Activated naive CD4-positive, alpha-beta T cell treated with anti-CD3 and anti-CD28 coated beads for 36 hours (primary cell): Measurements from ENCODE around the gene GRID1. TPM values are rescaled to one million over a fixed set of nuclear protein-coding genes. Genes with fewer than 3 reads are reported as not detected.

Experiments
- CTCF ChIA-PET: fragments of 350-600 bp; sonication (Branson Sonifier 250); formaldehyde crosslinking; loops from one replicate; lab custom pipeline; 2021; ENCODE audit warnings: antibody characterized with exemption; lab: Charles Lee
- DNase-seq: peaks from one replicate; pipeline ENCODE4 v3.0.0-alpha.2; 2020
- H3K27ac Mint-ChIP-seq: one replicate; pipeline ENCODE4 v1.8.0; 2021; ENCODE audit warnings: mild to moderate bottlenecking, mixed read lengths
- H3K27me3 Mint-ChIP-seq: one replicate; pipeline ENCODE4 v1.8.0; 2021; ENCODE audit warnings: low read depth, mixed read lengths
- H3K36me3 Mint-ChIP-seq: one replicate; pipeline ENCODE4 v1.8.0; 2021; ENCODE audit warnings: low read depth, mixed read lengths
- H3K4me1 Mint-ChIP-seq: one replicate; pipeline ENCODE4 v1.8.0; 2021; ENCODE audit warnings: low read depth, mixed read lengths
- H3K4me3 Mint-ChIP-seq: one replicate; pipeline ENCODE4 v1.8.0; 2021; ENCODE audit warnings: mild to moderate bottlenecking, moderate library complexity, mixed read lengths
- H3K9me3 Mint-ChIP-seq: one replicate; pipeline ENCODE4 v1.8.0; 2021; ENCODE audit warnings: mixed read lengths
- intact Hi-C: fragments of 100-400 bp; cut with micrococcal nuclease; formaldehyde crosslinking; loops from one replicate; pipeline ENCODE4 v1.15.1; 2023
- total RNA-seq, 2 experiments: library from RNA; stranded (reverse); gene quantifications; one replicate each; pipeline ENCODE4 v1.2.3, GENCODE V29; 2021

Gene GRID1
- total RNA-seq, 2 experiments from 2014 or later: not detected

- Mint-ChIP-seq H3K27me3 (peaks cover 7% of the 10 kb centered on the region), H3K4me1 (no peaks in the 10 kb centered on the region), H3K36me3 (no peaks in the 10 kb centered on the region), H3K9me3 (no peaks in the 10 kb centered on the region), H3K4me3 (no peak overlapping the region), H3K27ac (no peak overlapping the region)
- intact Hi-C loops: no loop called here
- DNase-seq: no peak
- CTCF ChIA-PET: interaction anchor here (1.4 kb wide), 1 partner anchor 26 kb away, joined by 4 read pairs; no protein-coding TSS in a partner anchor
Measured at GRCh38 chr10:86067436-86068050, 299.1 kb downstream of the GRID1 start.

DNA sequence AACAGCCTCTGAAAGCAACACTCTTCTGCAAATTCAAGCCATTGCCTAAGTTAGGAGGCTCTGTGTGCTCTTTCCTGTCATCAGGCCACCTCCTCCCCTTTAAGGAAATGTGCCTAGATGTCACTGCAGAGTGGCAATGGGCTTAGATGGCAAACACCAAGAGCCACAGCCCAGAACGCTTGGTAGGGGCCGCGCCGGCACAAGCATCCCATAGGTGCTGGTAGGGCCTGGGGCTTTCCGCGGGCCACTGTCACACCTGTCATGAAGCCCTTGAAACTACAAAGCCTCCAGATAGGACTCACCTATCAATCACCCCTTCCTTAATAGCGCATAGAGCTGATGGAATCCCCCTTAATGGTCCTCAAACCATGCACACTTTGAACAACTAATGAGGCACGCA, 299.9 kb downstream of the GRID1 start:
- no peak overlapping the region for H3K27ac Mint-ChIP-seq
- no peak overlapping the region for H3K4me3 Mint-ChIP-seq
- H3K4me1 Mint-ChIP-seq: no peaks in the 10 kb centered on the region
- intact Hi-C loops: no loop called here
- CTCF ChIA-PET: interaction anchor here (1.4 kb wide), 1 partner anchor 27 kb away, joined by 4 read pairs; no protein-coding TSS in a partner anchor
- H3K9me3 Mint-ChIP-seq: no peaks in the 10 kb centered on the region
- H3K27me3 Mint-ChIP-seq: peaks cover 7% of the 10 kb centered on the region
- no peak for DNase-seq
- no peaks in the 10 kb centered on the region for H3K36me3 Mint-ChIP-seq

DNA sequence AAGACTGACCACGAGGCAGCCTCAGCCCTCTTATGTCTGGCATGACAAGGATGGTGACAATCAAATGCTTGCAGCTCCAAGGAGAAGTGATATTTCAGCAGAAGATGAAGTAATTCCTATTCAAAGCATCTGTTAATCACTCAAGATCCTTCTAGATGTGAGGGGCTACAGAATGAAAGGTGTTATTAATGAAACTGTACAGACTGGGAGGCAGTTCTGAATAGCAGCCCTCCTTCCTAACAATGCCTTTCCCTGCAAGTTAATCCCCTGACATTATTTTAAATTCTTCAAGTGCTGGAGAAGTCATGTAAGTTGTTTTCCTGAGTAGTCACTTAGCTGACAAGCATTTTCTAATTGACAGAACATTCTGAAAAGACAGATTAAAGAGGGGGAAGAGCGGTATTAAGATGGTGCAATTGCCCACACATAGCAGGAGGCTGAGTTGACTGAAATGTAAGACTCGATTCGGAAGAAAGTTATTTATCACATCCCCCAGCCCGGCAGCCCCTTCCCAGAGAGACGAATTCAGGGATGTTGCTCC, 300.8 kb downstream of the GRID1 start:
- Mint-ChIP-seq H3K4me3 (no peak overlapping the region), H3K9me3 (no peaks in the 10 kb centered on the region), H3K27me3 (peaks cover 6% of the 10 kb centered on the region), H3K36me3 (no peaks in the 10 kb centered on the region), H3K4me1 (no peaks in the 10 kb centered on the region), H3K27ac (no peak overlapping the region)
- intact Hi-C loops: no loop called here
- DNase-seq: no peak
- CTCF ChIA-PET: no interaction called here

DNA sequence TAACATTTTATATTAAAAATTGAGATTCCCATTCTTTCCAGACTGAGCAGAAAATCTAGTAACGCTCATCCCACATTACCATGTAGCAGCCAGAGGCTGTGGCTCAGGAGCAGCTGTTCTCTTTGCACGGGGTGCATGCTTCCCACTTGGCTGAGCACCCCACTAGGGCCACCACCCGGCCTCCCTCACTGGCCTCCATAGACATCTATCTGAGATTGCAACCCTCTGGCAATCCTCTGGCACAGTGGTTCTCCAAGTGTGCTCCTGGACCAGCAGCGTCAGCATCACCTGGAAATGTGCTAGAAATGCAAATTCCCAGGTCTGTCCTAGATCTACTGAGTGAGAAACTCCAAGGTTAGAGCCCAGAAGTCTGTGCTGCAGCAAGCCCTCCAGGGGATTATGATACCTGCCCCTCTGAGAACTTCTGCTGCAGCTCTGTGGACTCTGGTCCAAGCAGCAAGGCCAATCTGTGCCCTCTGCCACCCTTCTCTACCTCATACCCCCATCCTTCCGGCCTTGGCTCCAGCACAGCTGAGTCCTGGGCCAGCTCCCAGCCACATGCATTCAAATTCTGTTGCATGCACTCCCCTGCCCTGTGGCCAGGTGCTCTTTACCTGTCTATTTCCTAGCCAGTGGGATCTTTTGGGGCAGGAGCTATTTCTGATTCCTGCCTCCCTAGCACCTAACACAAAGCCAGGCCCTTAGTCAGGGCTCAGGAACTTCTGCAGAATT, 301.5 kb downstream of the GRID1 start:
- H3K36me3 Mint-ChIP-seq: no peaks in the 10 kb centered on the region
- no peak overlapping the region for H3K4me3 Mint-ChIP-seq
- intact Hi-C loops: no loop called here
- H3K27me3 Mint-ChIP-seq: peaks cover 6% of the 10 kb centered on the region
- H3K27ac Mint-ChIP-seq: no peak overlapping the region
- no peaks in the 10 kb centered on the region for H3K9me3 Mint-ChIP-seq
- no peaks in the 10 kb centered on the region for H3K4me1 Mint-ChIP-seq
- no peak for DNase-seq
- CTCF ChIA-PET: no interaction called here

- Mint-ChIP-seq H3K9me3 (no peaks in the 10 kb centered on the region), H3K27ac (no peak overlapping the region), H3K4me3 (no peak overlapping the region), H3K4me1 (no peaks in the 10 kb centered on the region), H3K36me3 (no peaks in the 10 kb centered on the region), H3K27me3 (peaks cover 6% of the 10 kb centered on the region)
- intact Hi-C loops: no loop called here
- no peak for DNase-seq
- CTCF ChIA-PET: no interaction called here
Measured at GRCh38 chr10:86064219-86064618, 302.4 kb downstream of the GRID1 start.

GRCh38 chr10:86063341-86063740, 303.3 kb downstream of the GRID1 start:
- CTCF ChIA-PET: no interaction called here
- H3K4me1 Mint-ChIP-seq: no peaks in the 10 kb centered on the region
- intact Hi-C loops: no loop called here
- no peaks in the 10 kb centered on the region for H3K9me3 Mint-ChIP-seq
- H3K4me3 Mint-ChIP-seq: no peak overlapping the region
- H3K36me3 Mint-ChIP-seq: no peaks in the 10 kb centered on the region
- no peak overlapping the region for H3K27ac Mint-ChIP-seq
- no peak for DNase-seq
- peaks cover 9% of the 10 kb centered on the region for H3K27me3 Mint-ChIP-seq

GRCh38 chr10:86062647-86063145, 303.9 kb downstream of the GRID1 start:
- H3K4me1 Mint-ChIP-seq: no peaks in the 10 kb centered on the region
- peaks cover 10% of the 10 kb centered on the region for H3K27me3 Mint-ChIP-seq
- no peaks in the 10 kb centered on the region for H3K9me3 Mint-ChIP-seq
- intact Hi-C loops: no loop called here
- H3K27ac Mint-ChIP-seq: no peak overlapping the region
- H3K36me3 Mint-ChIP-seq: no peaks in the 10 kb centered on the region
- no peak for DNase-seq
- CTCF ChIA-PET: no interaction called here
- no peak overlapping the region for H3K4me3 Mint-ChIP-seq

DNA sequence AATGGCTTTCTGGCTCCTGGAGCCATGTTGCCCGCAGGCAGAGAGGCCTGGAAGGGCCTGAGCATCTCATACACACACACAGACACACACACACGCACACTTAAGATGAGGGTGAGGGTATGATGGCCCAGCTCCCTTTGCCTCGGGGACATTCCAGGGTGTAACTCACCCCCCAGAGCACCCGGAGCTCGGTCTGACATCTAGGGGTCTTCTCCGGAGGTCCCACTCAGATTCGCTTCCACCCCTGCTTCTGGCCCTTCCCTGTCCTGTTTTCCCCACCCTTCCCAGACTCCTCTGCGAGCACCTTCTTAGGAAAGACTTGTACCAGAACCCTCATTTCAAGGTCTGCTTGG, 304.4 kb downstream of the GRID1 start:
- Mint-ChIP-seq H3K4me3 (no peak overlapping the region), H3K27me3 (peaks cover 13% of the 10 kb centered on the region), H3K9me3 (no peaks in the 10 kb centered on the region), H3K4me1 (no peaks in the 10 kb centered on the region), H3K36me3 (no peaks in the 10 kb centered on the region), H3K27ac (no peak overlapping the region)
- intact Hi-C loops: no loop called here
- no peak for DNase-seq
- CTCF ChIA-PET: no interaction called here

- Mint-ChIP-seq H3K27ac (no peak overlapping the region), H3K36me3 (no peaks in the 10 kb centered on the region), H3K9me3 (no peaks in the 10 kb centered on the region), H3K4me1 (no peaks in the 10 kb centered on the region), H3K27me3 (peaks cover 13% of the 10 kb centered on the region), H3K4me3 (no peak overlapping the region)
- CTCF ChIA-PET: no interaction called here
- intact Hi-C loops: no loop called here
- no peak for DNase-seq
Measured at GRCh38 chr10:86061278-86062197, 305.1 kb downstream of the GRID1 start.

GRCh38 chr10:86060386-86061277, 306.0 kb downstream of the GRID1 start:
- CTCF ChIA-PET: no interaction called here

GRCh38 chr10:86059892-86060291, 306.7 kb downstream of the GRID1 start:
- Mint-ChIP-seq H3K9me3 (no peaks in the 10 kb centered on the region), H3K27ac (no peak overlapping the region), H3K36me3 (no peaks in the 10 kb centered on the region), H3K4me1 (no peaks in the 10 kb centered on the region), H3K27me3 (peaks cover 15% of the 10 kb centered on the region), H3K4me3 (no peak overlapping the region)
- no peak for DNase-seq
- CTCF ChIA-PET: no interaction called here
- intact Hi-C loops: no loop called here

More at GRCh38 chr10:86060386-86061277, 306.0 kb downstream of the GRID1 start:
- Mint-ChIP-seq H3K9me3 (no peaks in the 10 kb centered on the region), H3K27me3 (peaks cover 12% of the 10 kb centered on the region), H3K4me3 (no peak overlapping the region), H3K36me3 (no peaks in the 10 kb centered on the region), H3K27ac (no peak overlapping the region), H3K4me1 (no peaks in the 10 kb centered on the region)
- no peak for DNase-seq
- intact Hi-C loops: no loop called here
